ENCODE measurements around the gene THRSP. TPM values are rescaled to one million over a fixed set of nuclear protein-coding genes. Genes with fewer than 3 reads are reported as not detected.
"Not testable (repeated sequence)": the region's sequence is repeated elsewhere in the genome, so short reads cannot be mapped to it uniquely, and the experiment has no call there.

Gene THRSP
- total RNA-seq, 1 donor from 2014 or later, result not detected

GRCh38 chr11:78086521-78087074 lies 22.9 kb downstream of the THRSP start:
- not testable (repeated sequence) for DNase-seq (ENCODE audit: low read depth, low spot score)

GRCh38 chr11:78094250-78094649 lies 30.6 kb downstream of the THRSP start:
- DNase-seq (ENCODE audit: low read depth, low spot score), result no peak

GRCh38 chr11:78097666-78098385 lies 34.2 kb downstream of the THRSP start:
- no peak for DNase-seq (ENCODE audit: low read depth, low spot score)

- no peak for DNase-seq (ENCODE audit: low read depth, low spot score)
These were observed 36.0 kb downstream of the THRSP start for GRCh38 chr11:78099666-78100065.

- DNase-seq (ENCODE audit: low read depth, low spot score), result no peak
These were observed 36.6 kb downstream of the THRSP start for GRCh38 chr11:78100261-78100660.

GRCh38 chr11:78100676-78101472 lies 37.2 kb downstream of the THRSP start:
- DNase-seq (ENCODE audit: low read depth, low spot score), result no peak

GRCh38 chr11:78109081-78110015 lies 45.7 kb downstream of the THRSP start:
- DNase-seq (ENCODE audit: low read depth, low spot score), result no peak

GRCh38 chr11:78110351-78110750 lies 46.7 kb downstream of the THRSP start:
- no peak for DNase-seq (ENCODE audit: low read depth, low spot score)

GRCh38 chr11:78110830-78111229 lies 47.2 kb downstream of the THRSP start:
- no peak for DNase-seq (ENCODE audit: low read depth, low spot score)

- DNase-seq (ENCODE audit: low read depth, low spot score), result no peak
These were observed 47.6 kb downstream of the THRSP start for GRCh38 chr11:78111298-78111697.

GRCh38 chr11:78112582-78113275 lies 49.1 kb downstream of the THRSP start:
- no peak for DNase-seq (ENCODE audit: low read depth, low spot score)

Other genes with a start within 250 kb of the THRSP start
- gene RSF1, start 243.1 kb upstream of the THRSP start, total RNA-seq, result 29.1 and 44.2 TPM in 2 replicates
- gene AAMDC, start 242.7 kb upstream of the THRSP start, total RNA-seq, result 51.1 and 65.3 TPM in 2 replicates
- gene INTS4, start 69.2 kb upstream of the THRSP start, total RNA-seq, result 30.5 and 37.5 TPM in 2 replicates
- 0.20 and 2.0 TPM in 2 replicates for gene KCTD14, start 40.6 kb upstream of the THRSP start, total RNA-seq
- 82.9 and 94.0 TPM in 2 replicates for gene NDUFC2, start 16.0 kb downstream of the THRSP start, total RNA-seq
- 29.4 and 31.4 TPM in 2 replicates for gene ALG8, start 75.8 kb downstream of the THRSP start, total RNA-seq
- gene KCTD21, start 124.8 kb downstream of the THRSP start, total RNA-seq, result 4.4 and 10.7 TPM in 2 replicates
- 5.3 and 6.4 TPM in 2 replicates for gene USP35, start 125.1 kb downstream of the THRSP start, total RNA-seq